ENCODE data around the gene SLC1A4. TPM values are rescaled to one million over a fixed set of nuclear protein-coding genes. Genes with fewer than 3 reads are reported as not detected.

The SLC1A4 gene
- total RNA-seq, 1 experiment from 2014 or later = 22.9 TPM

- H3K4me1 Mint-ChIP-seq (ENCODE audit: low read depth, unreplicated experiment) = no peaks in the 10 kb centered on the region
- intact Hi-C loops (cut with micrococcal nuclease; ENCODE audit: unreplicated experiment) = no loop called here
- peaks cover 8% of the 10 kb centered on the region for H3K36me3 Mint-ChIP-seq (ENCODE audit: insufficient read depth, unreplicated experiment)
- no peak for DNase-seq
- H3K27ac Mint-ChIP-seq (ENCODE audit: unreplicated experiment) = no peak overlapping the region
- no peak for TF ChIP-seq CTCF (IDR thresholded peaks at IDR 0.05; ENCODE audit: unreplicated experiment)
- H3K9me3 Mint-ChIP-seq (ENCODE audit: low read depth, unreplicated experiment) = no peaks in the 10 kb centered on the region
- CTCF ChIA-PET = no interaction called here
- no peaks in the 10 kb centered on the region for H3K27me3 Mint-ChIP-seq (ENCODE audit: unreplicated experiment)
- no peak overlapping the region for H3K4me3 Mint-ChIP-seq (ENCODE audit: low read depth, unreplicated experiment)
- no TSS peak for BruUV-seq (replicated peaks)
These were observed 61.7 kb downstream of the SLC1A4 start for GRCh38 chr2:65050931-65051330.

- Mint-ChIP-seq H3K27ac (ENCODE audit: unreplicated experiment) (no peak overlapping the region), H3K9me3 (ENCODE audit: low read depth, unreplicated experiment) (no peaks in the 10 kb centered on the region), H3K36me3 (ENCODE audit: insufficient read depth, unreplicated experiment) (peaks cover 25% of the 10 kb centered on the region), H3K27me3 (ENCODE audit: unreplicated experiment) (no peaks in the 10 kb centered on the region), H3K4me3 (ENCODE audit: low read depth, unreplicated experiment) (no peak overlapping the region), H3K4me1 (ENCODE audit: low read depth, unreplicated experiment) (peaks cover 13% of the 10 kb centered on the region)
- no TSS peak for BruUV-seq (replicated peaks)
- intact Hi-C loops (cut with micrococcal nuclease; ENCODE audit: unreplicated experiment) = no loop called here
- TF ChIP-seq CTCF (IDR thresholded peaks at IDR 0.05; ENCODE audit: unreplicated experiment) = no peak
- no peak for DNase-seq
- CTCF ChIA-PET = no interaction called here
These were observed 64.0 kb downstream of the SLC1A4 start for GRCh38 chr2:65053199-65053598.

- no peak for DNase-seq
- TF ChIP-seq CTCF (IDR thresholded peaks at IDR 0.05; ENCODE audit: unreplicated experiment) = no peak
- no TSS peak for BruUV-seq (replicated peaks)
- intact Hi-C loops (cut with micrococcal nuclease; ENCODE audit: unreplicated experiment) = no loop called here
- peaks cover 13% of the 10 kb centered on the region for H3K4me1 Mint-ChIP-seq (ENCODE audit: low read depth, unreplicated experiment)
- CTCF ChIA-PET = interaction anchor here (0.6 to 1.9 kb wide), 5 partner anchors 8 to 142 kb away, joined by 3 to 7 read pairs (median 5); partner anchors contain the start of gene RAB1A
- peaks cover 25% of the 10 kb centered on the region for H3K36me3 Mint-ChIP-seq (ENCODE audit: insufficient read depth, unreplicated experiment)
- H3K27ac Mint-ChIP-seq (ENCODE audit: unreplicated experiment) = no peak overlapping the region
- H3K27me3 Mint-ChIP-seq (ENCODE audit: unreplicated experiment) = no peaks in the 10 kb centered on the region
- H3K4me3 Mint-ChIP-seq (ENCODE audit: low read depth, unreplicated experiment) = peak overlapping the region; percentile 98
- H3K9me3 Mint-ChIP-seq (ENCODE audit: low read depth, unreplicated experiment) = no peaks in the 10 kb centered on the region
These were observed 65.7 kb downstream of the SLC1A4 start for GRCh38 chr2:65054749-65055421.

GRCh38 chr2:65055422-65056214, 66.4 kb downstream of the SLC1A4 start:
- H3K27me3 Mint-ChIP-seq (ENCODE audit: unreplicated experiment) = no peaks in the 10 kb centered on the region
- CTCF ChIA-PET = interaction anchor here (0.6 to 1.9 kb wide), 6 partner anchors 9 to 143 kb away, joined by 3 to 7 read pairs (median 4); partner anchors contain the start of gene RAB1A

More at GRCh38 chr2:65055422-65056214, 66.4 kb downstream of the SLC1A4 start:
- no TSS peak for BruUV-seq (replicated peaks)
- peak; percentile 38 for DNase-seq
- Mint-ChIP-seq H3K4me3 (ENCODE audit: low read depth, unreplicated experiment) (peak overlapping the region; percentile 98), H3K36me3 (ENCODE audit: insufficient read depth, unreplicated experiment) (peaks cover 25% of the 10 kb centered on the region), H3K27ac (ENCODE audit: unreplicated experiment) (peak overlapping the region; percentile 64), H3K4me1 (ENCODE audit: low read depth, unreplicated experiment) (peaks cover 13% of the 10 kb centered on the region), H3K9me3 (ENCODE audit: low read depth, unreplicated experiment) (no peaks in the 10 kb centered on the region)
- TF ChIP-seq CTCF (IDR thresholded peaks at IDR 0.05; ENCODE audit: unreplicated experiment) = no peak
- intact Hi-C loops (cut with micrococcal nuclease; ENCODE audit: unreplicated experiment) = no loop called here
